Activated CD8-positive, alpha-beta T cell treated with anti-CD3 and anti-CD28 coated beads for 36 hours (primary cell): ENCODE results near the gene CDC20B. TPM values are rescaled to one million over a fixed set of nuclear protein-coding genes. Genes with fewer than 3 reads are reported as not detected.

ENCODE experiments used
- ATAC-seq: fragments of 200-7000 bp; cut with Tn5 transposase; one replicate; pipeline ENCODE4 v1.10.0; 2021; ENCODE audit warnings: mild to moderate bottlenecking, moderate library complexity
- CTCF ChIA-PET: fragments of 350-600 bp; sonication (Branson Sonifier 250); formaldehyde crosslinking; loops from one replicate; lab custom pipeline; 2021; ENCODE audit warnings: antibody characterized with exemption; lab: Charles Lee
- POLR2A ChIA-PET: fragments of 350-600 bp; sonication (Branson Sonifier 250); formaldehyde crosslinking; loops from one replicate; lab custom pipeline; 2021; ENCODE audit warnings: antibody characterized with exemption; lab: Charles Lee
- DNase-seq: peaks from one replicate; pipeline ENCODE4 v3.0.0-alpha.2; 2020
- H3K27ac Mint-ChIP-seq: one replicate; pipeline ENCODE4 v1.8.0; 2021; ENCODE audit warnings: mild to moderate bottlenecking, mixed read lengths
- H3K27me3 Mint-ChIP-seq: one replicate; pipeline ENCODE4 v1.8.0; 2021; ENCODE audit warnings: mixed read lengths
- H3K36me3 Mint-ChIP-seq: one replicate; pipeline ENCODE4 v1.8.0; 2021; ENCODE audit warnings: low read depth, mixed read lengths
- H3K4me1 Mint-ChIP-seq: one replicate; pipeline ENCODE4 v1.8.0; 2021; ENCODE audit warnings: low read depth, mixed read lengths
- H3K4me3 Mint-ChIP-seq: one replicate; pipeline ENCODE4 v1.8.0; 2021; ENCODE audit warnings: mild to moderate bottlenecking, moderate library complexity, mixed read lengths
- H3K9me3 Mint-ChIP-seq: one replicate; pipeline ENCODE4 v1.8.0; 2021; ENCODE audit warnings: mixed read lengths
- intact Hi-C: fragments of 100-400 bp; cut with micrococcal nuclease; formaldehyde crosslinking; loops from one replicate; pipeline ENCODE4 v1.10.0; 2022
- total RNA-seq, 2 experiments: library from RNA; stranded (reverse); gene quantifications; one replicate each; pipeline ENCODE4 v1.2.3, GENCODE V29; 2021
- TF ChIP-seq, protein P1 (sequence below): fragments of 200-600 bp; IDR thresholded peaks from one replicate; pipeline ENCODE4 v1.8.0; 2022; ENCODE audit warnings: antibody characterized with exemption, mild to moderate bottlenecking

The CDC20B gene
- total RNA-seq, 2 experiments from 2014 or later = not detected

DNA sequence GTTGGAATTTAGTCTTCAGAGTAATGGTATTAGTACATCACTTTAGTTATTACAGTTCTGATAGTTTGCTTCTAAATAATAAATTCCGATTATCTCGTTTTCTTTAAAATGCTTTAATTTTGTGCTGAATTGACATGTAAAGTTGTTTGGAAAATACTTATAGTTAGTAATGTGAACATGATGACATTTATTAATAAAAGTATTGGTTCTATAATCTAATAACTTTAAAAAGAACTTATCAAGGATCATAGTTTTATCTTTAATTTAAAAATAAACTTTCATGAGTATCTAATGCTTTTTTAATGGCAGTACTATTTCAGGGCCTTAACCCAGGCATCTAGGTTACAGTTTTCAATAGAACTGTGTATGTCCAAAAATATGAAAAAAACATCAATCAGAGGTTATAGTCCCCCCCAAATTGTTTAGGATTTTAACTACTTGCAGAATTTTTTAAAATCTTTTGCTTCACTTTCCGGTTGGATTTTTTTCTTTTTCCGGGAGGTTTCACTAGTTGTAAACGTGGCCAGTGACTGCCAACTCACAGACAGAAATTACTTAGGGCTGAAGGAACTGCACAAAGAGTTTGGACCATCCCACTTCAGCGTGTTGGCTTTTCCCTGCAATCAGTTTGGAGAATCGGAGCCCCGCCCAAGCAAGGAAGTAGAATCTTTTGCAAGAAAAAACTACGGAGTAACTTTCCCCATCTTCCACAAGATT is 12.3 kb downstream of the CDC20B start:
- intact Hi-C loops = loop anchor here (5.0 kb wide), 1 partner anchor 253 kb away; no protein-coding TSS in a partner anchor
- H3K27ac Mint-ChIP-seq = no peak overlapping the region
- peaks cover 24% of the 10 kb centered on the region for H3K27me3 Mint-ChIP-seq
- H3K36me3 Mint-ChIP-seq = no peaks in the 10 kb centered on the region
- ChIA-PET CTCF (interaction anchor here (0.7 to 3.8 kb wide), 45 partner anchors 10 to 644 kb away, joined by 3 to 62 read pairs (median 5); partner anchors contain the start of gene SNX18), POLR2A (no interaction called here)
- H3K4me3 Mint-ChIP-seq = no peak overlapping the region
- ATAC-seq (no peak), DNase-seq (no peak)
- TF ChIP-seq, protein P1, sequence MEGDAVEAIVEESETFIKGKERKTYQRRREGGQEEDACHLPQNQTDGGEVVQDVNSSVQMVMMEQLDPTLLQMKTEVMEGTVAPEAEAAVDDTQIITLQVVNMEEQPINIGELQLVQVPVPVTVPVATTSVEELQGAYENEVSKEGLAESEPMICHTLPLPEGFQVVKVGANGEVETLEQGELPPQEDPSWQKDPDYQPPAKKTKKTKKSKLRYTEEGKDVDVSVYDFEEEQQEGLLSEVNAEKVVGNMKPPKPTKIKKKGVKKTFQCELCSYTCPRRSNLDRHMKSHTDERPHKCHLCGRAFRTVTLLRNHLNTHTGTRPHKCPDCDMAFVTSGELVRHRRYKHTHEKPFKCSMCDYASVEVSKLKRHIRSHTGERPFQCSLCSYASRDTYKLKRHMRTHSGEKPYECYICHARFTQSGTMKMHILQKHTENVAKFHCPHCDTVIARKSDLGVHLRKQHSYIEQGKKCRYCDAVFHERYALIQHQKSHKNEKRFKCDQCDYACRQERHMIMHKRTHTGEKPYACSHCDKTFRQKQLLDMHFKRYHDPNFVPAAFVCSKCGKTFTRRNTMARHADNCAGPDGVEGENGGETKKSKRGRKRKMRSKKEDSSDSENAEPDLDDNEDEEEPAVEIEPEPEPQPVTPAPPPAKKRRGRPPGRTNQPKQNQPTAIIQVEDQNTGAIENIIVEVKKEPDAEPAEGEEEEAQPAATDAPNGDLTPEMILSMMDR = no peak
- H3K9me3 Mint-ChIP-seq = no peaks in the 10 kb centered on the region
- H3K4me1 Mint-ChIP-seq = no peaks in the 10 kb centered on the region

DNA sequence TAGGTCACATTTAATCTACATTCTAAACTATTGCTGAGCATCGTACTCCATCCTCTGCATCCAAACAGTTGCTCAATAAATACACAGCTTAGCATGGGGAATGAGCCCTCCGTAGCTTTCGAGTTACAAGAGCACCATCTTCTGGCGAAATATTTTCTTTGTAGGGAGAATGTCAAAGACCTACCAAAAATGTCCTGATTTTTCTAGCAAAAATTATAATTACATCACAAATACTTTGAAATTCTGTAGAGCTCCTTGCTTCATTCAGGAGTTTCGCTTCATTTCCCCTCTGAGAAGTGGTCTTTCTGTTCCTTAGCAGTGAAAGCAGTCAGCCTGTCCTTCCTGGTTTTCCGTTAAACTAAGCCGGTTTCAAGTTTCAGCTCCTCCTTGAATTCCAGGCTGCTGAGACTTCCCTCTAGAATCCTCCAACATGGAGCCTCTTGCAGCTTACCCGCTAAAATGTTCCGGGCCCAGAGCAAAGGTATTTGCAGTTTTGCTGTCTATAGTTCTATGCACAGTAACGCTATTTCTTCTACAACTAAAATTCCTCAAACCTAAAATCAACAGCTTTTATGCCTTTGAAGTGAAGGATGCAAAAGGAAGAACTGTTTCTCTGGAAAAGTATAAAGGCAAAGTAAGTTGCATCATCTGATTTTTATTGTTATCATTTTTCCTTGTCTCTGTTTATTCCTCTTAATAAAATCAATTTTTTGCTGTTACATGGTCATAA is 13.0 kb downstream of the CDC20B start, which contains the start of gene GPX8:
TSS of gene GPX8 (plus strand) at position 409 of the 730 bp plus-strand sequence. CDS start at position 431, 22 bp downstream.
- no peak within 1 kb of the TSS for H3K27ac Mint-ChIP-seq
- peaks cover 20% of the 10 kb centered on the region for H3K27me3 Mint-ChIP-seq
- intact Hi-C loops = loop anchor here (5.0 kb wide), 1 partner anchor 253 kb away; no protein-coding TSS in a partner anchor
- ChIA-PET CTCF (interaction anchor here (0.6 to 3.8 kb wide), 51 partner anchors 11 to 643 kb away, joined by 3 to 62 read pairs (median 4); partner anchors contain the start of gene SNX18), POLR2A (interaction anchor here (1.1 kb wide), 1 partner anchor 251 kb away, joined by 3 read pairs; no protein-coding TSS in a partner anchor)
- H3K36me3 Mint-ChIP-seq = no peaks in the 10 kb centered on the region
- peak; percentile 20 for DNase-seq
- H3K4me1 Mint-ChIP-seq = no peaks in the 10 kb centered on the region
- ATAC-seq = peak; percentile 37
- H3K4me3 Mint-ChIP-seq = no peak within 1 kb of the TSS
- TF ChIP-seq, protein P1 = peak; percentile 67
- no peaks in the 10 kb centered on the region for H3K9me3 Mint-ChIP-seq

DNA sequence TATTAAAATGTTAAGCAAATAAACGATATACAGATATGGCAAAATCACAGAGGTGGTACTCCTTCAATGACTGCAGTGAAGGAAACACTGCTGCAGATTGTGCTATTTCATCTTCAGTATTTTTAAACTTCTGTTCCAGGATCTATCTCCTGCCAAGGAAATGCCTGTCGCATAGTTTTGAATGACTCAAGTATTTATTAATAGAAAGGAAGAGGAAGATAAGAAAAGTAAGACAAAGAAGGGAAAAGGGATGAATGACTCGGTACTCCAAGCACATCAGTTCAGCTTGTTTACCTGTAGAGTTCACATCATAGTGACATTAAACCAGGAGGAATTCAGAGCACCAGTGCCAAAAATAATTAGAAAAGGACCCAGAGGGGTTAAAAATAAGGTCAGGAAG is 18.1 kb downstream of the CDC20B start:
- ChIA-PET CTCF (interaction anchor here (1.5 kb wide), 1 partner anchor 211 kb away, joined by 3 read pairs; no protein-coding TSS in a partner anchor), POLR2A (no interaction called here)
- Mint-ChIP-seq H3K4me1 (no peaks in the 10 kb centered on the region), H3K27me3 (peaks cover 18% of the 10 kb centered on the region), H3K4me3 (no peak overlapping the region), H3K9me3 (no peaks in the 10 kb centered on the region), H3K27ac (no peak overlapping the region), H3K36me3 (no peaks in the 10 kb centered on the region)
- intact Hi-C loops = no loop called here
- TF ChIP-seq, protein P1 = no peak
- no peak for ATAC-seq
- DNase-seq = no peak

DNA sequence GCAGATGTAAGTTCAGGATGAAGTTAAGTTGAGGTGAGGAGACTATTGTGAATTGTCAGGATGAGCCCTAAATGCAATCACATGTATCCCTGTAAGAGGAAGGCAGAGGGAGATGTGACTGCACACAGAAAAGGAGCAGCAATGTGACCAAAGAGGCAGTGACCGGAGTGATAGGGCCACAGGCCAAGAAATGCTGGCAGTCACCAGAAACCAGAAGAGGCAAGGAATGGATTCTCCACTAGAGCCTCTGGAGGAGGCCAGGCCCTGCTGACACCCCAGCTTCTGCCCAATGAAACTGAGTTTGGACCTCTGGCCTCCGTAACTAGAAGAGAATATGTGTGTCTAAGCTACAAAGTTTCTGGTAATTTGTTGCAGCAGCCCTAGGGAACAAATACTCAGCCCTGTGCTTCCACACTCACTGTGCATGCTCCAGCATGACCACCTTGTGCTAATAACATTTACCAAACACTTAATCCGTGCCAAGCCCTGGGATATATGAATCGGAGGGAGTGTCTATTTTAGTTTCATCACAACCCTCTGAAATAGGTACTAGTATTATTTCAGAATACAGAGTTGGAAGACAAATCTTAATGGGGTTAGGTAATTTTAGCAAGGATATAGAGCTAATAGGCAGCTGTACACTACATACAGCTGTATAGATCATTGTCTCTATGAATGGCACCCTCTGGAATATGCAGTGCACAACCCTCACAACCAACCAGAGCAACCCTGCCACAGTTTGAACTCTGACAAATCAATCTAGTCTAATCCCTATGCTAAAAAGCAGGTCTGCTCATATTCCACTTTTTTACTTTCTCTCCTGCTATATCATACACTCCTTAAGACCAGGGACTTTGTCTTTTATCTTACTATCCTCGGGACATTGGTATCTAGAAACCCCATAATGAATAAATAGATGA is 20.8 kb downstream of the CDC20B start:
- POLR2A ChIA-PET = no interaction called here
- intact Hi-C loops = no loop called here
- no peaks in the 10 kb centered on the region for H3K9me3 Mint-ChIP-seq
- no peaks in the 10 kb centered on the region for H3K36me3 Mint-ChIP-seq
- CTCF ChIA-PET = interaction anchor here (0.6 to 2.8 kb wide), 5 partner anchors 14 to 246 kb away, joined by 3 to 19 read pairs (median 3); no protein-coding TSS in a partner anchor
- H3K27me3 Mint-ChIP-seq = peaks cover 14% of the 10 kb centered on the region
- ATAC-seq = no peak
- TF ChIP-seq, protein P1 = no peak
- DNase-seq = no peak
- H3K27ac Mint-ChIP-seq = no peak overlapping the region
- H3K4me1 Mint-ChIP-seq = no peaks in the 10 kb centered on the region
- H3K4me3 Mint-ChIP-seq = no peak overlapping the region
